PC-3 (cell line): ENCODE data around the gene RSBN1L. TPM values are rescaled to one million over a fixed set of nuclear protein-coding genes. Genes with fewer than 3 reads are reported as not detected.

ENCODE experiments used
- ATAC-seq: fragments of 200-7000 bp; cut with Tn5 transposase; 2 replicates; pipeline ENCODE4 v1.9.1; 2020; ENCODE audit warnings: mild to moderate bottlenecking, moderate library complexity
- BruUV-seq: library from RNA; stranded (reverse); fragments of 400-500 nt; replicated peaks from 2 replicates; lab custom pipeline; 2021; lab: Mats Ljungman, UMichigan
- CTCF ChIA-PET: fragments of 300-600 bp; sonication (Branson Sonifier 250); formaldehyde crosslinking; loops from one replicate; lab custom pipeline; 2022; ENCODE audit warnings: antibody characterized with exemption; lab: Charles Lee
- POLR2A ChIA-PET: fragments of 300-600 bp; sonication (Branson Sonifier 250); formaldehyde crosslinking; loops from one replicate; lab custom pipeline; 2022; ENCODE audit warnings: antibody characterized with exemption; ENCODE audit not compliant: unreplicated experiment; lab: Charles Lee
- DNase-seq: peaks from one replicate; pipeline ENCODE4 v3.0.0-alpha.2; 2015
- H2AFZ ChIP-seq: fragments of 300-600 bp; sonication (generic); 2 replicates; pipeline ENCODE4 v1.6.0; 2016; ENCODE audit warnings: antibody characterized with exemption, low read length
- H3F3A ChIP-seq: fragments of 300-600 bp; sonication (generic); one replicate; pipeline ENCODE4 v1.6.0; 2017; ENCODE audit warnings: antibody characterized with exemption, low read length, control low read depth, mild to moderate bottlenecking; ENCODE audit not compliant: unreplicated experiment
- H3K27ac ChIP-seq: fragments of 300-600 bp; sonication (generic); 2 replicates; pipeline ENCODE4 v1.5.1; 2016; ENCODE audit warnings: mild to moderate bottlenecking, low read length
- H3K27me3 ChIP-seq: fragments of 300-600 bp; sonication (generic); 2 replicates; pipeline ENCODE4 v1.6.1; 2016; ENCODE audit warnings: low read length, mixed read lengths
- H3K36me3 ChIP-seq: fragments of 300-600 bp; sonication (generic); 2 replicates; pipeline ENCODE4 v1.6.1; 2016; ENCODE audit warnings: low read depth, mixed run types, low read length, mixed read lengths
- H3K4me1 ChIP-seq: fragments of 300-600 bp; sonication (generic); 2 replicates; pipeline ENCODE4 v1.5.1; 2016; ENCODE audit warnings: low read length; ENCODE audit not compliant: insufficient read depth
- H3K4me2 ChIP-seq: fragments of 300-600 bp; sonication (generic); 2 replicates; pipeline ENCODE4 v1.6.0; 2016; ENCODE audit warnings: low read length
- H3K4me3 ChIP-seq: fragments of 300-600 bp; sonication (generic); 2 replicates; pipeline ENCODE4 v1.5.1; 2016; ENCODE audit warnings: mild to moderate bottlenecking, low read length, mixed read lengths
- H3K79me2 ChIP-seq: fragments of 300-600 bp; sonication (generic); 2 replicates; pipeline ENCODE4 v1.6.1; 2017; ENCODE audit warnings: low read length, mixed read lengths
- H3K9ac ChIP-seq: fragments of 300-600 bp; sonication (generic); 2 replicates; pipeline ENCODE4 v1.6.0; 2016; ENCODE audit warnings: mild to moderate bottlenecking, low read length
- H3K9me2 ChIP-seq: fragments of 300-600 bp; sonication (generic); replicated peaks from 2 replicates; pipeline ENCODE4 v1.6.1; 2016; ENCODE audit warnings: mixed run types, low read length, mixed read lengths
- H3K9me3 ChIP-seq: fragments of 300-600 bp; sonication (generic); 2 replicates; pipeline ENCODE4 v1.6.1; 2016; ENCODE audit warnings: low read length, mixed read lengths
- H4K20me1 ChIP-seq: fragments of 300-600 bp; sonication (generic); 2 replicates; pipeline ENCODE4 v1.6.1; 2016; ENCODE audit warnings: low read length, mixed read lengths
- EZH2 ChIP-seq: fragments of 300-600 bp; sonication (generic); IDR thresholded peaks from one replicate; pipeline ENCODE4 v1.6.1; 2017; ENCODE audit warnings: antibody characterized with exemption, mild to moderate bottlenecking, low read length; ENCODE audit not compliant: unreplicated experiment
- EZH2phosphoT487 ChIP-seq: fragments of 300-600 bp; sonication (generic); IDR thresholded peaks from 2 replicates; pipeline ENCODE4 v1.6.1; 2018; ENCODE audit warnings: mild to moderate bottlenecking, antibody characterized with exemption, low read length, borderline replicate concordance
- intact Hi-C: fragments of 100-400 bp; cut with micrococcal nuclease; formaldehyde crosslinking; loops from 2 replicates; pipeline ENCODE4 v1.9.0; 2023
- total RNA-seq: library from RNA; depleted of rRNA; stranded (reverse); fragments of >200 nt; gene quantifications from 2 replicates; pipeline ENCODE4 v1.2.3, GENCODE V29; 2014
- TF ChIP-seq, protein P1 (sequence below): fragments of 300-600 bp; sonication (generic); conservative IDR thresholded peaks from 2 replicates; pipeline ENCODE4 v1.5.1; 2017; ENCODE audit warnings: antibody characterized with exemption, low read depth, mild to moderate bottlenecking, low read length

RSBN1L gene
- total RNA-seq, 1 experiment from 2014 or later: 6.9 TPM

DNA sequence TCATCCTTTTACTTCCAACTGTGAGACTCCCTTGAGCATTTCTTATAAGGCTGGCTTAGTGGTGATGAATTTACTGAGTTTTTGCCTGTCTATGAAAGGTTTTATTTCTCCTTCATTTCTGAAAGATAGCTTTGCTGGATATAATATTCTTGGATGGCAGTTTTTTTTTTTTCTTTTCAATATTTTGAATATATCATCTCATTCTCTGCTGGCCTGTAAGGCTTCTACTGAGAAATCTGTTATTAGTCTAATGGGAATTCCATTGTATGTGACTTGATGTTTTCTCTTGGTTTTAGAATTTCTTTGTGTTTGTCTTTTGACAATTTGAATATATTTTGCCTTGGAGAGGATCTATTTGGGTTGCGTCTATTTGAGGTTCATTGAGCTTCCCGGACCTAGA lies 124.7 kb downstream of the RSBN1L start:
- intact Hi-C loops: no loop called here
- Histone ChIP-seq H3K4me2 (no peak overlapping the region), H3K9me3 (peaks cover 16% of the 10 kb centered on the region; the same call in 1 of the 2 replicates), H3K79me2 (peaks cover 5% of the 10 kb centered on the region), H3K27ac (no peak overlapping the region), H2AFZ (no peak overlapping the region), H3K36me3 (peaks cover 19% of the 10 kb centered on the region), H3K9ac (no peak overlapping the region), H3K27me3 (no peaks in the 10 kb centered on the region), H3F3A (no peaks in the 10 kb centered on the region), H3K4me3 (no peak overlapping the region), H3K9me2 (no peaks in the 10 kb centered on the region), H4K20me1 (no peaks in the 10 kb centered on the region), H3K4me1 (no peaks in the 10 kb centered on the region)
- BruUV-seq: no TSS peak
- ATAC-seq (no peak), DNase-seq (no peak)
- POLR2A ChIA-PET: no interaction called here
- CTCF ChIA-PET: interaction anchor here (0.6 kb wide), 1 partner anchor 133 kb away, joined by 3 read pairs; no protein-coding TSS in a partner anchor
- TF ChIP-seq EZH2 (no peak), EZH2phosphoT487 (no peak)
- TF ChIP-seq, protein P1, sequence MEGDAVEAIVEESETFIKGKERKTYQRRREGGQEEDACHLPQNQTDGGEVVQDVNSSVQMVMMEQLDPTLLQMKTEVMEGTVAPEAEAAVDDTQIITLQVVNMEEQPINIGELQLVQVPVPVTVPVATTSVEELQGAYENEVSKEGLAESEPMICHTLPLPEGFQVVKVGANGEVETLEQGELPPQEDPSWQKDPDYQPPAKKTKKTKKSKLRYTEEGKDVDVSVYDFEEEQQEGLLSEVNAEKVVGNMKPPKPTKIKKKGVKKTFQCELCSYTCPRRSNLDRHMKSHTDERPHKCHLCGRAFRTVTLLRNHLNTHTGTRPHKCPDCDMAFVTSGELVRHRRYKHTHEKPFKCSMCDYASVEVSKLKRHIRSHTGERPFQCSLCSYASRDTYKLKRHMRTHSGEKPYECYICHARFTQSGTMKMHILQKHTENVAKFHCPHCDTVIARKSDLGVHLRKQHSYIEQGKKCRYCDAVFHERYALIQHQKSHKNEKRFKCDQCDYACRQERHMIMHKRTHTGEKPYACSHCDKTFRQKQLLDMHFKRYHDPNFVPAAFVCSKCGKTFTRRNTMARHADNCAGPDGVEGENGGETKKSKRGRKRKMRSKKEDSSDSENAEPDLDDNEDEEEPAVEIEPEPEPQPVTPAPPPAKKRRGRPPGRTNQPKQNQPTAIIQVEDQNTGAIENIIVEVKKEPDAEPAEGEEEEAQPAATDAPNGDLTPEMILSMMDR: no peak

DNA sequence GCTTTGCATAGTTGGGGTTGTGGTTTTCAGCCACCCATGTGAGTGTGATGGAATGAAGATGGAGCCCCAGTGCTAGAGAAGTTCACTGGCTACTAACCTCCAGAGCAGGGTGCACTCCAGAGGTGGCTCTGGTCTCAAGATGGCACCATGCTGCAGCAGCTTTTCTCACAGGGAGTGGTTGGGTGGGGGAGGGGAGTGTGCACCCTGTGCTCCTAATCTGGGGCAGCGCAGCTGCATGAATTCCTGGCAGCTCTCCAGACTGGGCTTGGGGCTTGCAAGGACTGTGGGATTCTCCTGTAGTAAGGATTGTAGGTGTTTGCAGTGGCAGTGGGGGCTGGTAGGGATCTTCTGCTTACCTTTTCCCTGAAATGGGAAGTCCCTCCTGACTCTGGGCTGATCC lies 126.0 kb downstream of the RSBN1L start:
- Histone ChIP-seq H3K9me2 (no peaks in the 10 kb centered on the region), H3K4me3 (no peak overlapping the region), H3K79me2 (peaks cover 5% of the 10 kb centered on the region), H4K20me1 (no peaks in the 10 kb centered on the region), H3F3A (no peaks in the 10 kb centered on the region), H2AFZ (no peak overlapping the region), H3K36me3 (peaks cover 13% of the 10 kb centered on the region), H3K27ac (no peak overlapping the region), H3K9me3 (peaks cover 16% of the 10 kb centered on the region; the same call in 1 of the 2 replicates), H3K4me2 (no peak overlapping the region), H3K27me3 (no peaks in the 10 kb centered on the region), H3K9ac (no peak overlapping the region), H3K4me1 (no peaks in the 10 kb centered on the region)
- ChIA-PET POLR2A (no interaction called here), CTCF (no interaction called here)
- ATAC-seq (no peak), DNase-seq (no peak)
- intact Hi-C loops: no loop called here
- BruUV-seq: no TSS peak
- TF ChIP-seq EZH2: no peak
- TF ChIP-seq, protein P1: no peak
- no peak for TF ChIP-seq EZH2phosphoT487

DNA sequence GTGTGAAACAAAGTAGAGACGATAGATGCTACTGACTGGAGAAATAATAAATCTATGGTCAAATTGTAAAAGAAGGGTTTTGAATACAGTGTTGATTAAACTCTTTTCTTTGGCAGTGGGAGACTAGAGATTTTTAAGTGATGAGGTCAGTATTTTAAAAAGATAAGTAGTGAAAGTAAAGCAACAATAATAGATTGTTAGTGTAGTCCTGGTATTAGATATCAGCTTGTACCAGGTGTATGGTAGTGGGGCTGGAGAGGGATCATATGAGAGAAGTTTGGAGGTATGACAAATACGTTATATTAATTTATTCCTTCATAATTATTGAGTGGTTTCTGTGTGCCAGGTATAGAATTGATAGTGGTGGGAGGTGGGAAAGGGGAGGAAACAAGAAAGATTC lies 127.5 kb downstream of the RSBN1L start:
- Histone ChIP-seq H3K4me3 (no peak overlapping the region), H4K20me1 (no peaks in the 10 kb centered on the region), H3K79me2 (peaks cover 5% of the 10 kb centered on the region), H3K9me3 (peaks cover 15% of the 10 kb centered on the region; the same call in 1 of the 2 replicates), H3K27ac (no peak overlapping the region), H3F3A (no peaks in the 10 kb centered on the region), H3K4me2 (no peak overlapping the region), H3K9me2 (no peaks in the 10 kb centered on the region), H3K9ac (no peak overlapping the region), H2AFZ (no peak overlapping the region), H3K36me3 (peaks cover 13% of the 10 kb centered on the region), H3K4me1 (no peaks in the 10 kb centered on the region; the same call in 1 of the 2 replicates), H3K27me3 (no peaks in the 10 kb centered on the region)
- TF ChIP-seq, protein P1: no peak
- TF ChIP-seq EZH2 (no peak), EZH2phosphoT487 (no peak)
- no peak for ATAC-seq
- ChIA-PET CTCF (no interaction called here), POLR2A (no interaction called here)
- BruUV-seq: no TSS peak
- no peak for DNase-seq
- intact Hi-C loops: no loop called here
